GM20431 (cell line): Measurements from ENCODE around the gene HSP90AB1.

Experiments
- in situ Hi-C: fragments of 300-500 bp; cut with MseI, MboI; formaldehyde crosslinking; loops from one replicate; pipeline ENCODE4 v1.15.0; 2020; ENCODE audit warnings: low sequenced_read_pairs; ENCODE audit not compliant: unreplicated experiment

Gene HSP90AB1

DNA sequence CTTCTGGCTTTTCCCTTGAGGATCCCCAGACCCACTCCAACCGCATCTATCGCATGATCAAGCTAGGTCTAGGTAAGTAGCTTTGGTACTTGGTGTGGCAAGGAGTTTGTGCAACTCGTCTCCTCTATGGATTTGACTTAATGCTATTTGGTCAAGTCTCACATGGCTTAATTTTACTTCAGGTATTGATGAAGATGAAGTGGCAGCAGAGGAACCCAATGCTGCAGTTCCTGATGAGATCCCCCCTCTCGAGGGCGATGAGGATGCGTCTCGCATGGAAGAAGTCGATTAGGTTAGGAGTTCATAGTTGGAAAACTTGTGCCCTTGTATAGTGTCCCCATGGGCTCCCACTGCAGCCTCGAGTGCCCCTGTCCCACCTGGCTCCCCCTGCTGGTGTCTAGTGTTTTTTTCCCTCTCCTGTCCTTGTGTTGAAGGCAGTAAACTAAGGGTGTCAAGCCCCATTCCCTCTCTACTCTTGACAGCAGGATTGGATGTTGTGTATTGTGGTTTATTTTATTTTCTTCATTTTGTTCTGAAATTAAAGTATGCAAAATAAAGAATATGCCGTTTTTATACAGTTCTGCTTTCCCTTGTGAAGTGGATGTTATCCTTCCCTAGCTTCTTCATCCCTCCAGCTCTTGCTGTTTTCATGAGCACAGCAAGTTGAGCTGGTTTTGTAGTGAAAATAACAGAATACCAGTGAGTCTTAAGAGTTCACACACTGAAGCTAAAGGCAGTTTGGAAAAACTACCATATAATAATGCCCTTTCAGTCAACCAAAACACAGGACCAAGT lies 6.6 kb downstream of the HSP90AB1 start:
- in situ Hi-C loops: no loop called here

DNA sequence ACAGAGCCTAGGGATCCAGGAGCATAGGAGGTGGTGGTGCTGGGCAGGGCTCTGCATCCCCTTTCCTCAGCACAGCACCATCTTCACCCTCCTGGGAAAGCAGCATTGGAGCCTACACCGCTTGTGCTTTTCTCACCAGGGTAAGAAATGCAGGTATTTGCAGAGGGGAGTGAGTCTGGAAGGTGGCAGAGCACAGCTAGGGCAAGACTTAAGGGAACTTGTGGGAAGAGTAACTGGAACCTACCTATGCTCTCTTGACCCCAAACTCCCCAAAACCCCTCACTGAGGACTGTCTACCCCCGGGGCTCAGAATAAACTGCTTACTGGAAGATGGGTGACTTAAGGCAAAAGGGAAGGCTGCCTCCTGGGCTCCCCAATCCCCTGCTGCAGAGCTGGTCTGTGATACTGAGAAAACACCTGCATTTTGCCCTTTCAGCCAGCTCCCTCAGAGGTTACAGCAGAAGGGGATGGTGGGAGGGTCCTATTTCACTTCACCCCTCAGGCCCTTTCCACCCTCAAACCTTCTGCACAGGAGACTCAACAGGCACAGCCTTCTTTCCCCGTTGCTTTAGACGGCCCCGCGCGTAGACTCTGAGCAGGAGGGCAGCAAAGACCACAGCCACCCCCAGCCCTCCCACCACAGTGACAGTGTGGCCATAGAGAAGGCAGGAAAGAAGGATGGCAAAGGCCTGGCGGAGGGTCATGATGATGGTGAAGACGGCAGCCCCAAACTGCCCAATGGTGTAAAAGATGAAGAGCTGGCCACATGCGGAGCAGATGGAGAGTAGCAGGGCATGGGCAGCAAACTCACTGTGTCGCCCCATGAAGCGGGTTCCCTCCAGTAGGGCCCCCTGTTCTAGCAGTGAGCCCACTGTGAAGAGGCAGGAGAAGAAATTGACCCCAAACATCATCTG lies 7.5 kb downstream of the HSP90AB1 start:
- in situ Hi-C loops: no loop called here

DNA sequence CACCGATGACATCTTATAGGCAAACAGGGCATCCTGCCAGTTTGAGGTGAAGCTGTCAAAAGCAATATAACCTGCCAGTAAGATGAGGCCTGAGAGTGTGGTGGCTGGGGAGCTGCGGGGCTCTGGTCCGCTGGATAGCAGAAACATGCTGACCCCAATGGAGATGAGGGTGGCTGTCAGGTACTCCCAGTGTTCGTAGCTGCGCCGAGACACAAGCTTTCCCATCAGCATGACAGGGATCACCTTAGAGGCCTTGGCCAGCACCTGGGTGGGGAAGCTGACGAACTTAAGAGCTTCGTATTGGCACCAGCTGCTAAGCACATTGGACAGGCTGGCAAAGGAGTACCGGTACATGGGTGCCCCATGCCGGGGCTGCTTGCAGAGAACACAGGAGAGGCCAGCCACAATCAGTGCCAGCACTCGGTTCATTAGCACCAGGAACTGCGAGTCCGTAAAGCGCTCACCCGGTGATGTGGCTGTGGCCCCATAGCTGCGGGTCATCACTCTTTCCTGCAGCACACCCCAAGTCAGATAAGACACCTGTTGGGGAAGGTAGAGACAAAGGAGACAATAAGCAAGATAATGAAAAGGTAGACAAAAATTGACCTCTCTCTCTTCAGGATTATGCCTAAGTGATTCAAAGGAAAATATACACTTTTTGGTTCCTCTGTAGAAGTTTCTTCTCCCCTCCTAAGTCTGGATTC lies 8.4 kb downstream of the HSP90AB1 start:
- in situ Hi-C loops: no loop called here

DNA sequence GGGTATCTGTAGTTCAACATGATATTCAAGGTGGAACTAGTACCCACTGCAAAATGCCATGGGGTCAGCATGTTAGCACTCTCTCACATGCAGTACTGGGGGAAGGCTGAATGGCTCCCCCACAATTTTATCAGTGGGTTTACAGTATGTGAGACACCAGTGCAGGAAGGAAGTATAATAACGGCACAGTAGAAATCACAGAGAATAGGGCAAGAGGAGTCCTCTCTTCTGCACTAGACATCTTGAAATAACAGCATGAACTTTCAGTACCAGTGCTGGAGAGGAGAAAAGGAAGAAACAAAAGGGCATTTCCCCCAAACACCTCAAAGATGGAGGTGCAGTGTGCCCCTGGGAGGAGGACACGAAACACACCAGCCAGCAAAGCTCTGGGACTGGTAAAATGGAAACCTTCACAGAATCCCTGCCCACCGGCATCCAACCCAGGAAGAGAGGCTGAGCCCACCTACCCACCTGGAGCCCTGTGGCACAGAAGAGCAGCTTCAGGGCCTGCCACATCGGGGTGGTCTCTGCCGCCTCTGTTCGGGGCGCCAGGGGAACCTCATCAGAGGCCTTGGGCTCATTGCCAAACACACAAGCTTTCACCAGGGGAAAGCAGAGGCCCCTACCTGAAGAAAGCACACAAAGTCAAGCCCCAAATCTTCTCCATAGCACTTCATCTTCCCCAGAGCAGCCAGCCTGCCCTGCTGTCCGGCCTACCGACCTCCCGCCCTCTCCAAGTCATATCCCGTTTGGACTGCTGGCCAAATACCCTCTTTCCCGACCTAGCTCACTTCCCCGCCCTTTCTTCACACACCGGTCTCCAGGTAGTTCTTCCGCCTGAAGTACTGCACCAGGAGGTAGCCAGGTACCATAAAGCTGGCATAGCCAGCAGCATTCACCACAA lies 9.2 kb downstream of the HSP90AB1 start:
- in situ Hi-C loops: no loop called here

DNA sequence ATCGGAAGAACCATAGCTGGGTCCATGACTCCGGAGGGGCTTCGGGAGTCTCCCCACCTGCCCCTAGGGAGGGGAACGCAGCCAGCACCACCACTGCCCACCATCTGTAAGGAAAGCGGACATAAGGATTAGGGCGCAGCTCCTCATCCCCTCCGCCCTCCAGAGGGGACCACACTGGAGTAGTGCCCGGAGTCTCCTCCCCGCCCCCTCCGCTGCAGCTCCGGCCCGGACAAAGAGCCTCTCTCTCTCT lies 9.8 kb downstream of the HSP90AB1 start:
- in situ Hi-C loops: no loop called here

DNA sequence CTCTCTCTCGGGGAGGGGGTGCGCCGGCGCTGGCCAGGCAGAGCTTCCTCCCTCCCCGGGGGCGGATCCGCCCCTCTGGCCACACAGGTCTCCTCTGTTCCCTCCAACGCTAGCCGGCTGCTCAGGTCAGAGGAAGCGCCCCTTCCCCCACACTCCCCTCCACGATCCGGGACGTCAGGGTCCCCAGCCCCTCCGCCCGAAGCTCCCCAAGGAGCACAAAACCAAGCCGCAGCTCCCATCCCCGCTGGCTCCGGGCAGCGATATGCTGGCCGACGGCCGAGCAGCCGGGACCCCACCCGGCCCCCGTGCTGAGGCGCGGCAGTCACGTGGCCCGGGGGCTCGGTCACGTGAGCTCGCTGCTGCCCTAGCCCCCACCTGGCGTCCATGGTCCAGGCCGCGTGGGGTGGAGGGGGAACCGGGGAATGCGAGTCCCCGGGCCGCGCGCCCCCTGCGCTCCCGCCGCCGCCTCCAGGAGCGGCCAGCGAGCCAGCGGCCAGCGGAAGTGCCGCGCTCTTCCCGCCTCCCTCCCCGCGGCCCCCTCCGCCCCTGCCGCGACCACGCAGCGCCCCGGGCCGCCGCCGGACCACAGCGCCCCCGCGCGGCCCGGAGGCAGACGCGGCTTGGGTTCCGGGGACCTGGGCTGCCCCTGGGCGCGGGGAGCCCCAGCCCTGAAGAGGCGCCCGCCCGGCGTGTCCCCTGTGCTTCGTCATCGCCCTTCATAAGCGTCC lies 10.3 kb downstream of the HSP90AB1 start, which contains the start of gene SLC35B2:
Gene SLC35B2, minus strand, starts transcription at position 504 of the 728 bp plus-strand sequence. Its CDS starts 118 bp downstream, at position 386.
- in situ Hi-C loops: no loop called here

DNA sequence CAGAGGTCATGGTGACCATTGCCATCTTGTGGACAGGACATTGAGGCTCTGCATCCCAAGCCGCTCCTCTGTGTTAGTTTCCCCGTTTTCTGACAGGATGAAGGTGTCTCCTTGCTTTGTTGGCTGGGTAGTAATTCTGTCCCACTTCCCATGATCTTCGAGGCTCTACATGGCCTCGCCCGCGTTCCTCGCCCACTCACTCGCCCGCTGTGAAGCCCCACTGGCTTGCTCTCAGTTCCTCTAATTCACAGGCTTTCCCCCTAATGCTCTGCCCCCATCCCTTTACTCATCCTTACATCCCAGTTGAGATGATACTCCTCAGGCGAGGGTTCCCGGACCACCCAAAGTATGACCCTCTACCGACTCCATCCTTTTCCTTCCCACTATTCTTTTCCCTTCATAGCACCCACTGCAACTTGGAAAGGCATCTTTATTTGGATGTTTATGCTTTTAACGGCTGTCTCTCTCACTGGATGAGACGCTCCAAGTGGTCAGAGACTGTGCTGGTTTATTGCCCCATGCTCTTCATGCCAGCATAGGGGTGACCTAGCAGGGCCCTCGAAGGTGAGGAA lies 10.9 kb downstream of the HSP90AB1 start:
- in situ Hi-C loops: no loop called here

DNA sequence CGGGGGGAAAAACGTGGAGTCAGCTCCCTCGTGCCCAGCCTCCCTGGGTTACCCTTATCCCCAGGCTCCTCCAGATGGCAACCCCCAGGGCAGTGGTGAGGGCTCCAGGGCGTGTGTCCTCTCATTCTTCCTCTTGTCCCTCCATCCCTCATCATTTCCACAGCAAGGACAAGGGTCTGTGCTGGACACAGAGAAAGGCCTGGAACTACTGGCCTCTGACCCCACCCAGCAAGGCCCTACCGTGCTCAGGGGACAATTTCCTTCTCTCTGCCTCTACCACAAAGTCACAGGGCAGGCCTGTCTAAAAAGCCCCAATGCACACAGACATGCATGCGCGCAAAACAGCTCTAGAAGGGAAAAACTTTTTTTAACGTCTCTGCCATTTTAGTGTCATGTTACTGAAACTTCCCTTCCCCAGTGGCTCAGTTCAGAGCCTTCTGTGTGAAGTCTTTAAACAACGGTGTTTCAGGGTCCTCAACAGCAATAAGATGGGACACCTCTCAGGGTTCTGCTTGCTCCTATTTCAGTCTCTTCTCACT lies 11.5 kb downstream of the HSP90AB1 start:
- in situ Hi-C loops: no loop called here

DNA sequence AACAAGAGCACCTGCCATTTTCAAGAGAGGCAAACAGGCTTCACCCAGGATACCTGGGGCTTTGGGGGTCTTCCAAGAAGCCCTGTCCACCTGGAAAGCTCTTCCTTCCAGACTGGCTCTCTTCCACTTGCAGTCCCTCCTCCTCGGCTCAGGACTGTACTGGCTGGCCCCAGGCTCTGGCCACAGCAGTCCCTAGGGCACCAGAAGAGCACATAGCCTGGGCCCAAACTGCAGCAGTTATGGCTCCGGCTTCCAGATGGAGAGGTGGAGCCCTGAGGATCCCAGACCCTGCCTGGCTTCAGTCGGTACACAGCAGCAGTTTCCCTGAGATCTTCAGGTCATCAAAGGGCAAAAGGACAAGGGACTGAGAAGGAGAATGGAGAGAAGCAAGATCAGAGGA lies 12.0 kb downstream of the HSP90AB1 start:
- in situ Hi-C loops: no loop called here

DNA sequence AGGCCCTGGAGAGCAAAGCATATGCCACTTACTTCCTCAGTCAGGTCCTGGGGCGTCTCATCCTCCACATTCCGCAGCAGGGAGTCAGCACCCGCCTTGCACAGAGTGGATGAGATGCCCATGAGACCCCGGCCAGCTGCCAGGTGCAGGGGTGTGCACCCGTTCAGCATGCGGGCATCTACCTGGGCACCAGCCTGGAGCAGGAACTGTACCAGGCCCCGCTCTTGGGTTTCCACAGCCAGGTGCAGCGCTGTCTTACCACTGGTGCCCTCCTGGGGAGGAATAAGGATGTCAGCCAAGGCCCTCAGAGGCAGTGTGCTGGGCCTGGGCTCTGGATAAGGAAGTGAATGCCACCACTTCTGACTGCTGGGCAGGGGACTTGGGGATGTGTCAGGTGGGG lies 13.1 kb downstream of the HSP90AB1 start:
- in situ Hi-C loops: no loop called here

DNA sequence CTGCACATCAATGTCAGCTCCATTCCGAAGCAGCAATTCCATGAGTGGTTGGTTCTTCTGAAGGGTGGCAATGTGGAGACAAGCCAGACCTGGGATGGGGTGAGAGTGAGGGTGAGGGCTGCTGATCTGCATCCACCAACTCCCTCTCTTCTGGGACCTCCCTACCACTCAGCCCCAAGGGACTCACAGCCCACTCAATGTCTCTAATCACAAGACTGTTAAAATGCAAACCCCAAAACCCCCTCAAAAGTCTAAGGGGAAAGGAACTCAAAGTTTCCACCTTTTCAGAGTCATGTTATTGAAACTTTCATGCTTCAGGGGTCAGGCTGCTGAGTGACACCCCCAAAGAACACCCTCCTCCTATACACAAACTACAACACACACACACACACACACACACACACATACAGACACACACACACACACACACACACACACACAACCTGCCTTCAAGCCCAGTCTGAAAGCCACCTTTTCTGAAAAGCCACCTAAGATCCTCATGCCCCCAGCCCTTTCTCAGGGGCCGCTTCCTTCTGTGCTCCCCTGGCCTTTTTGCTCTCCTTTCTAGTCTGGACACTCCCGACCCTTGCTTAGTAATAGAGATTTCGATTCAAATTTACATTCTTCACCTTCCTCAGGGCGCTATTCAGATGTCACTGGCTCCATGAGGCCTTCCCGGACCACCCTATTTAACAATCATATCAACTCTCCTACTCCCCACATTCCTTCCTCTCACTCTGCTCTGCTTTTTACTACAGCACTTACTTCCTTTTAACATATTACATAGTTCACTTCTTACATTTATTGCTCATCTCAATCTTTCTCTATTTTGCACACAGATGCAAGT lies 13.8 kb downstream of the HSP90AB1 start:
- in situ Hi-C loops: no loop called here

DNA sequence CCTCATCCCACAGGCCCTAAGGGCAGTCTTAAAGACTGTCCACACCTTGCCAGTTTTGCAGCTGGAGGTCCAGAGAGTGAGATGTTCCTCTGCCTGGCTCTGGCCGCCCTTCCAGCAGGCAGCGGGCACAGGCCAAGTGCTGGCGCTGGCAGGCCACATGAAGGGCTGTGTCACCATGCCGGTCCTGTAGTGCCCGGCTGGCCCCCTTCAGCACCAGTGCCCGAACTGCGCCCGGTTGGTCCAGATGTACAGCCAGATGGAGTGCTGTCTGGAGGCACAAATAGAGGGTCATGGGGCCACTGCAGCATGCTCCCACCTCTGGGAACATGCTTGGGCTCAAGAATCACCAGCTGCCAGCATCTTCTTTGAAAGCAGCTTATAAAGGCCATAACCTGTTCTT lies 14.7 kb downstream of the HSP90AB1 start:
- in situ Hi-C loops: no loop called here

DNA sequence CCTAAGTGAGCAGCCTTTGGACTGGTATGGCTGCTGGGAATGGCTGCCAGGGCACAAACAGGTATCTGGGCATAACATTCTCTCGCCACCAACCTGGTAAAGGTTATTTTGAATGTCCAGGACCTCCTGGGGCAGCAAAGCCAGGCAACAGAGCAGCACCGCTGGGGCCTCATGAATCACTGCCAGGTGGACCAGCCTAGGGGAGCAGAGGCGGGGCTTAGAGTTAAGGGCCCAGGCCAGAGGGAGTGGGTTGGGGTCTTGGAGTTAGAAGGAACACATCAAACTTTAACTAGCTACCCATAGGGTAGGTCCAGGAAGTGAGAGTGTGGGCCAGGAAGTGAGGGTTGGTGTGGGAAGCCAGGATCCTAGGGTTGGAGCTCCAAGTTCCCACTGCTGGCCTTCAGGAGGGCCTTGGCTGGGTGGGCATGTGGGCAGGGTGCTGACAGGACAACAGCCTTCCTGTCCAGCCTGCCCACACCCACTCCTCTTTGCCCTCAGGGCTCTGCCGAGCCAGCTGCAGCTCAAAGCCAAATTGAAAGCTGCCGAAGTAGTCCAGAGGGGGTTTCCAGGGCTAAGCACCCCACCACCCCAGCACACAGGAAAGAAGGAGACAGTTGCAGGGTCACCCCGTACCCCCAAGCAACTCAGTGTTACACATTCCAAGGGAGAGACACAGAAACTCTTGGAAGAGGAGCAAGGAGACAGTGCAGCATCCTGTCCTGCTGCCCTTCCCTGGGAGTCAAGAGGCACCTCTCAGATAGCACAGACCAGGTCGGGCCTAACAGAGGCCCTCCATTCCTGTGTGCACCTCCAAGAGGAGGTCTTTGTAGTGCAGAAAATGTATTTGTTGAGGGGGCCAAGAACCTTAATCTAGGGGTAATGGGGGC lies 15.8 kb downstream of the HSP90AB1 start:
- in situ Hi-C loops: no loop called here

DNA sequence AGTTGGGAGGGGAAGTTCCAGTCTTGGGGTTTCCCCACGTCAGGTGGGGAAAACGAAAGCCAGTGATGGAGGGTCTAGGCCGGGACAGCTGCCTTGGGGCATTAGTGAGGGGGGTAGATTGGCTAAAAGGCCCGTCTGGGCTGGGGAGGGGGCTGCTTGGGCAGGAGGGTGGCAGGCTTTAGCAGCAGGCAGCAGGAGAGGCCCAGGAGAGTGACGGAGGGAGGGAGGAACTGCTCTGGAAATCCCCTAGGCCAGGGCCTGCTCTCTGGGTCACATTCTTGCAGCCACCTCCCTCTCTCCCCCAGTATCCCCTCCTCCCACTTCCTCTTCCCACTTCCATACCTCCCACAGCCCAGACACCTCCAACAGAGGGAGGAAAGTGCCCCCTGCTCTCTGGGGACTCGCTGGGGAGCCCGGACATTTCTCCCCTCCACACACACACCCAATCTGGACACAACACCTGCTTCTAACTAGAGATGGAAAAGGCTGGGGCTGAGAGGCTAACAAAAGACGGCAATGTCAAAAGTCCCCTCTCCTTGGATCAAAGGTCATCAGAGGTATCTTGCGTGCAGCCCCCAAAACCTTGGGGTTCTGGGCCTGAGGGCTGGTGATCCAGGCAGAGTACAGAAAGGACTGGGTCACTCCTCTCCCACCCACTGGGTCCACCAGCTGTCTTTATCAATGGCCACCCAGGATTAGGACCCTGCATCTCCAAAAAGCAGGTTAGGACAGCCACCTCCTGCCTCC lies 16.6 kb downstream of the HSP90AB1 start:
- in situ Hi-C loops: no loop called here

DNA sequence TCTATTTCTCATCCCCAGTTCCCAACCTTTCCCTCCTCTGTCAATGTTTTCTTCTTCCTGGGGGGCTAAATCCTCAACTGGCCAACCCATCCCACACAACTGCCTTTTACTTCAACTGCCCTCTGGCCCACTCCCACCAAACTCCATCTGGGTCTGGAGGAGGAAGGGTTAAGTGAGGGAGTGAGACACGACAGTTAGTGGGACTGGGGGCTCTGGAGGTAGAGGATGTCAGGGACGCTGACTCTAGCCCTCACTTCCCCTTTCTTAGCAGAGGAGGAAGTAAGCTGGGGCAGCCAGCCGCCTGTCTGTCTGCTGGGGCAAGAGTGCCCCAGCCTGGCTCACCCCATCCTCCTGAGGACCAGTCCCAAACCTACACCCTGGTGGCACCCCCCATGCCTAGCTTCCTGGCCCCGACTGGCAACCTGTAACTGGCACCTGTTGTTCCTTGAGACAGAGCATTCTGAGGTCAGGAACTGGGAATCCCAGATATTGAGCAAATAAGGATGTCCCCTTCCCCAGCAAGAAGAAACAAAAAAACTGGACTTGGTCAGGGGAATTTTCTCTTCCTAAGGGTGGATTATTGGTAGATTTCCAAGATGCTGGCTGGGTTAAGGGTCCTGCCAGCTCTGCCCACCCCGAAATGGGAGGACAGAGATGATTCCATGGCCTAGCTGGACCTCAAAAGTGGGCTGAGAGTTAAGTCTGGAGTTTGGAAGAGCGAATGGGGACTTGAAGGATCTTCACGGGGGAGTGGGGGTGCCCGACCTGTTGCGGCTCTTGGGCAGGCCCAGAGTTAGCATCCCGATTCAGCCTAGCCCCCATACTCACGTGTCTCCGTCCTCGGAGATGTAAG lies 17.5 kb downstream of the HSP90AB1 start:
- in situ Hi-C loops: no loop called here
